HCT116 (cell line): ENCODE data around the gene FXYD6. TPM values are rescaled to one million over a fixed set of nuclear protein-coding genes. Genes with fewer than 3 reads are reported as not detected.

ENCODE experiments used
- ATAC-seq: fragments of 200-7000 bp; cut with Tn5 transposase; 2 replicates; pipeline ENCODE4 v1.9.1; 2020; ENCODE audit warnings: mild to moderate bottlenecking, moderate library complexity
- BruUV-seq: library from RNA; stranded (reverse); fragments of 400-500 nt; replicated peaks from 2 replicates; lab custom pipeline; 2021; lab: Mats Ljungman, UMichigan
- CTCF ChIA-PET: fragments of 300-600 bp; sonication (Branson Sonifier 250); formaldehyde crosslinking; loops from one replicate; lab custom pipeline; 2021; ENCODE audit warnings: antibody characterized with exemption; lab: Charles Lee
- POLR2A ChIA-PET: fragments of 300-600, 350-600 bp; sonication (Branson Sonifier 250); formaldehyde crosslinking; loops from one replicate; lab custom pipeline; 2021; ENCODE audit warnings: antibody characterized with exemption; lab: Charles Lee
- RAD21 ChIA-PET, 2 experiments: fragments of 300-600 bp; sonication (Branson Sonifier 250); formaldehyde crosslinking; loops; one replicate each; lab custom pipeline; 2023; ENCODE audit warnings: low total read pairs in 2 of 2; ENCODE audit not compliant: uncharacterized antibody in 2 of 2, unreplicated experiment in 2 of 2, low non-redundant PET in 1 of 2; lab: Charles Lee
- DNase-seq: peaks from one replicate; pipeline ENCODE4 v3.0.0-alpha.2; 2010; ENCODE audit warnings: low read depth, low spot score
- H2AFZ ChIP-seq: fragments of 200-600 bp; shearing (Covaris generic), sonication (generic); 2 replicates; pipeline ENCODE4 v1.6.1; 2017; ENCODE audit warnings: low read depth, mixed run types, mixed read lengths, antibody characterized with exemption, low read length; ENCODE audit not compliant: poor library complexity, severe bottlenecking
- H3K27ac ChIP-seq: 2 replicates; pipeline ENCODE4 v1.5.1; 2012; ENCODE audit warnings: low read depth, low read length
- H3K27me3 ChIP-seq: fragments of 200-600 bp; sonication (generic); 2 replicates; pipeline ENCODE4 v1.6.1; 2016; ENCODE audit warnings: mixed run types, low read length, mixed read lengths; ENCODE audit not compliant: insufficient read depth
- H3K36me3 ChIP-seq, 2 experiments: fragments of 200-500 bp in 1 of 2; fragments of 200-600 bp in 1 of 2; sonication (Bioruptor generic) in 1 of 2; sonication (generic) in 1 of 2; 2 replicates each; pipeline versions ENCODE4 v1.5.1 to v1.6.1; 2014 to 2016; ENCODE audit warnings: low read length in 2 of 2, inconsistent platforms in 1 of 2, mixed read lengths in 1 of 2, mixed run types in 1 of 2; ENCODE audit not compliant: insufficient read depth in 2 of 2, control insufficient read depth in 1 of 2
- H3K4me1 ChIP-seq, 2 experiments: fragments of 200-600 bp in 1 of 2; sonication (generic) in 1 of 2; 2 replicates each; pipeline versions ENCODE4 v1.5.1 to v1.6.1; 2012 to 2017; ENCODE audit warnings: low read length in 2 of 2, inconsistent platforms in 1 of 2, mild to moderate bottlenecking in 1 of 2, mixed read lengths in 1 of 2, mixed run types in 1 of 2, moderate library complexity in 1 of 2; ENCODE audit not compliant: insufficient read depth in 2 of 2, control insufficient read depth in 1 of 2
- H3K4me2 ChIP-seq: fragments of 200-600 bp; sonication (generic); 2 replicates; pipeline ENCODE4 v1.6.1; 2017; ENCODE audit warnings: mixed run types, low read length, mixed read lengths
- H3K4me3 ChIP-seq, 2 experiments: fragments of 200-600 bp in 1 of 2; sonication (generic) in 1 of 2; replicated peaks in 1 of 2; 2 replicates each; pipeline ENCODE4 v1.5.1; 2011 to 2016; ENCODE audit warnings: low read length in 2 of 2, control low read depth in 1 of 2, low read depth in 1 of 2, mild to moderate bottlenecking in 1 of 2, mixed read lengths in 1 of 2, mixed run types in 1 of 2
- H3K79me2 ChIP-seq: fragments of 200-600 bp; sonication (generic); 2 replicates; pipeline ENCODE4 v1.6.1; 2017; ENCODE audit warnings: mild to moderate bottlenecking, mixed run types, low read length, moderate library complexity, mixed read lengths; ENCODE audit not compliant: insufficient read depth
- H3K9ac ChIP-seq: fragments of 200-600 bp; sonication (generic); 2 replicates; pipeline ENCODE4 v1.6.1; 2016; ENCODE audit warnings: low read length, mixed read lengths
- H3K9me2 ChIP-seq: fragments of 200-600 bp; sonication (generic), shearing (Covaris generic); 2 replicates; pipeline ENCODE4 v1.6.1; 2017; ENCODE audit warnings: mixed run types, mild to moderate bottlenecking, moderate library complexity; ENCODE audit not compliant: insufficient read depth
- H3K9me3 ChIP-seq, 2 experiments: fragments of 200-500 bp in 1 of 2; fragments of 200-600 bp in 1 of 2; sonication (Bioruptor generic) in 1 of 2; sonication (generic) in 1 of 2; 2 replicates each; pipeline ENCODE4 v1.6.1; 2014 to 2017; ENCODE audit warnings: low read length in 2 of 2, mixed read lengths in 2 of 2, inconsistent platforms in 1 of 2, low read depth in 1 of 2, mild to moderate bottlenecking in 1 of 2, mixed run types in 1 of 2, moderate library complexity in 1 of 2; ENCODE audit not compliant: control insufficient read depth in 1 of 2, insufficient read depth in 1 of 2
- H4K20me1 ChIP-seq: fragments of 200-600 bp; sonication (generic), shearing (Covaris generic); 2 replicates; pipeline ENCODE4 v1.6.1; 2017; ENCODE audit warnings: mixed run types, mild to moderate bottlenecking, moderate library complexity; ENCODE audit not compliant: insufficient read depth
- ATF3 ChIP-seq: IDR thresholded peaks from 2 replicates; pipeline ENCODE4 v1.6.1; 2012
- CBX3 ChIP-seq: IDR thresholded peaks from 2 replicates; pipeline ENCODE4 v1.6.1; 2012; ENCODE audit warnings: low read depth
- CEBPB ChIP-seq: IDR thresholded peaks from 2 replicates; pipeline ENCODE4 v1.6.1; 2012; ENCODE audit warnings: low read depth
- EGR1 ChIP-seq: IDR thresholded peaks from 2 replicates; pipeline ENCODE4 v1.6.1; 2012; ENCODE audit warnings: low read depth
- ELF1 ChIP-seq: IDR thresholded peaks from 2 replicates; pipeline ENCODE4 v1.6.1; 2012; ENCODE audit warnings: low read depth, borderline replicate concordance
- EZH2 ChIP-seq: fragments of 200-600 bp; sonication (generic); IDR thresholded peaks from 2 replicates; pipeline ENCODE4 v1.6.1; 2017; ENCODE audit warnings: antibody characterized with exemption, mixed run types
- JUND ChIP-seq: IDR thresholded peaks from 2 replicates; pipeline ENCODE4 v1.6.1; 2012
- MAX ChIP-seq: IDR thresholded peaks from 2 replicates; pipeline ENCODE4 v1.6.1; 2012
- RAD21 ChIP-seq: IDR thresholded peaks from 2 replicates; pipeline ENCODE4 v1.6.1; 2012; ENCODE audit warnings: low read depth, mild to moderate bottlenecking
- SIN3A ChIP-seq: IDR thresholded peaks from 2 replicates; pipeline ENCODE4 v1.6.1; 2012; ENCODE audit warnings: low read depth
- SP1 ChIP-seq: IDR thresholded peaks from 2 replicates; pipeline ENCODE4 v1.6.1; 2012; ENCODE audit warnings: low read depth
- TCF7L2 ChIP-seq: IDR thresholded peaks from 2 replicates; pipeline ENCODE4 v1.7.0; 2011; ENCODE audit warnings: borderline replicate concordance, inconsistent platforms; ENCODE audit not compliant: insufficient read depth, insufficient read length; ENCODE audit errors: extremely low read depth
- ZFX ChIP-seq: fragments of 450-650 bp; IDR thresholded peaks from 2 replicates; pipeline ENCODE4 v1.6.1; 2017
- ZNF274 ChIP-seq: fragments of 200-500 bp; sonication (Bioruptor generic); IDR thresholded peaks from 2 replicates; pipeline ENCODE4 v1.6.1; 2014; ENCODE audit warnings: mild to moderate bottlenecking, low read depth, low read length, inconsistent platforms
- intact Hi-C: fragments of 100-400 bp; cut with micrococcal nuclease; formaldehyde crosslinking; loops from 2 replicates; pipeline ENCODE4 v1.10.0; 2022
- total RNA-seq: library from RNA; stranded (reverse); gene quantifications from one replicate; pipeline ENCODE4 v1.2.1, GENCODE V29; 2021; ENCODE audit not compliant: unreplicated experiment

Gene FXYD6
- total RNA-seq, 1 experiment from 2014 or later: 2.5 TPM

DNA sequence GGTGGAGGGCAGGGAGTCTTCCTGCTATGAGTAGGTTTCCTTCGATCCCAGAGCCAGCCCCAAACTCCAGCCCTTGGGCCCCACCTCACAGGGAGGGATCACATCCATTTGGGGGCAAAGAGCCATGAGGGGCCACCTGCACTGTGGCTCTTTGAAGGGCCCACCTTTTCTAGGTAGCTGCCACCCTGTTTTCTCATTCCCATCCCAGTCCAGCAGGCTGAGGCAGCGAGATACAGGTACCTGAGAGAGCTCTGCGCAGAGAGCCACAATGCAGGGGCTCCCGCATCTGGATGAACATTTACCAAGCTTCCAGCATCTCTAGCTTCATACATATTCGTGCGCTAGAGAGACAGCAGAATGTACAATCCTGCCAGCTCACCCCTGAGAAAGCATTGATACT lies 16.3 kb downstream of the FXYD6 start:
- H3K4me3 ChIP-seq: no peak overlapping the region
- H3K79me2 ChIP-seq: no peaks in the 10 kb centered on the region
- ChIA-PET CTCF (no interaction called here), RAD21 (no interaction called here)
- H4K20me1 ChIP-seq: no peaks in the 10 kb centered on the region
- BruUV-seq: no TSS peak
- H3K9me3 ChIP-seq: no peaks in the 10 kb centered on the region
- no peak overlapping the region for H3K9ac ChIP-seq
- H3K27me3 ChIP-seq: no peaks in the 10 kb centered on the region
- no peak overlapping the region for H2AFZ ChIP-seq
- no peak overlapping the region for H3K4me2 ChIP-seq
- intact Hi-C loops: no loop called here
- TF ChIP-seq SIN3A: no peak
- no peak for TF ChIP-seq TCF7L2
- no peak for TF ChIP-seq EZH2
- no peak for TF ChIP-seq JUND
- TF ChIP-seq ZFX: no peak
- TF ChIP-seq ATF3: no peak
- TF ChIP-seq CBX3: no peak
- TF ChIP-seq RAD21: no peak
- TF ChIP-seq EGR1: no peak
- no peak for TF ChIP-seq MAX
- no peak for TF ChIP-seq SP1
- no peak for TF ChIP-seq ELF1
- no peak for TF ChIP-seq ZNF274
- no peak for TF ChIP-seq CEBPB
- TF ChIP-seq, all 23 proteins: peak for 0
- POLR2A ChIA-PET: no interaction called here
- DNase-seq (no peak), ATAC-seq (no peak)
- 0 out of 4 replicates have a peak, but pooled peaks cover 0 to 2% of the 10 kb centered on the region in 2 experiments for H3K4me1 ChIP-seq
- no peaks in the 10 kb centered on the region for H3K36me3 ChIP-seq
- no peak overlapping the region for H3K27ac ChIP-seq
- H3K9me2 ChIP-seq: no peaks in the 10 kb centered on the region
